Right kidney (tissue), 9 donors: ENCODE measurements around the gene SNRPB2.

Experiments used
- DNase-seq: peaks from one replicate; pipeline ENCODE4 v3.0.0-alpha.2; 2016
- long read RNA-seq, 8 donors: transcript quantifications; one replicate each; lab custom pipeline, GENCODE V29; 2026

The SNRPB2 gene
- long read RNA-seq, donor 1, transcript SNRPB2-203 (3 exons, 540 nt) = minor isoform, 5 of 221 reads
- long read RNA-seq, donor 1, transcript SNRPB2-201 (7 exons, 2,452 nt) = minor isoform, 32 of 221 reads
- long read RNA-seq, donor 1, transcript SNRPB2-202 (7 exons, 1,588 nt) = major isoform, 45 of 221 reads
- long read RNA-seq, donor 1, partial matches to known transcripts = 139 of 221 reads
- long read RNA-seq, donor 1, other reads (novel, unspliced or antisense) = 0 of 221 reads
- long read RNA-seq, donor 2, transcript SNRPB2-201 (7 exons, 2,452 nt) = major isoform, 11 of 91 reads
- long read RNA-seq, donor 2, transcript SNRPB2-202 (7 exons, 1,588 nt) = minor isoform, 10 of 91 reads
- long read RNA-seq, donor 2, partial matches to known transcripts = 68 of 91 reads
- long read RNA-seq, donor 2, other reads (novel, unspliced or antisense) = 0 of 91 reads
- long read RNA-seq, donor 3, transcript SNRPB2-201 (7 exons, 2,452 nt) = major isoform, 13 of 55 reads
- long read RNA-seq, donor 3, transcript SNRPB2-202 (7 exons, 1,588 nt) = minor isoform, 6 of 55 reads
- long read RNA-seq, donor 3, partial matches to known transcripts = 33 of 55 reads
- long read RNA-seq, donor 3, other reads (novel, unspliced or antisense) = 0 of 55 reads
- long read RNA-seq, donor 4, transcript SNRPB2-202 (7 exons, 1,588 nt) = major isoform, 27 of 133 reads
- long read RNA-seq, donor 4, transcript SNRPB2-201 (7 exons, 2,452 nt) = minor isoform, 14 of 133 reads
- long read RNA-seq, donor 4, partial matches to known transcripts = 88 of 133 reads
- long read RNA-seq, donor 4, other reads (novel, unspliced or antisense) = 0 of 133 reads
- long read RNA-seq, donor 5, transcript SNRPB2-202 (7 exons, 1,588 nt) = minor isoform, 27 of 129 reads
- long read RNA-seq, donor 5, transcript SNRPB2-201 (7 exons, 2,452 nt) = major isoform, 33 of 129 reads
- long read RNA-seq, donor 5, transcript SNRPB2-203 (3 exons, 540 nt) = minor isoform, 5 of 129 reads
- long read RNA-seq, donor 5, partial matches to known transcripts = 64 of 129 reads
- long read RNA-seq, donor 5, other reads (novel, unspliced or antisense) = 0 of 129 reads
- long read RNA-seq, donor 6, transcript SNRPB2-201 (7 exons, 2,452 nt) = minor isoform, 9 of 105 reads
- long read RNA-seq, donor 6, transcript SNRPB2-203 (3 exons, 540 nt) = minor isoform, 5 of 105 reads
- long read RNA-seq, donor 6, transcript SNRPB2-202 (7 exons, 1,588 nt) = major isoform, 10 of 105 reads
- long read RNA-seq, donor 6, partial matches to known transcripts = 81 of 105 reads
- long read RNA-seq, donor 6, other reads (novel, unspliced or antisense) = 0 of 105 reads
- long read RNA-seq, donor 7, transcript SNRPB2-203 (3 exons, 540 nt) = minor isoform, 8 of 205 reads
- long read RNA-seq, donor 7, transcript SNRPB2-201 (7 exons, 2,452 nt) = major isoform, 27 of 205 reads
- long read RNA-seq, donor 7, transcript SNRPB2-202 (7 exons, 1,588 nt) = minor isoform, 26 of 205 reads
- long read RNA-seq, donor 7, partial matches to known transcripts = 144 of 205 reads
- long read RNA-seq, donor 7, other reads (novel, unspliced or antisense) = 0 of 205 reads
- long read RNA-seq, donor 8, transcript SNRPB2-203 (3 exons, 540 nt) = minor isoform, 5 of 106 reads
- long read RNA-seq, donor 8, transcript SNRPB2-202 (7 exons, 1,588 nt) = minor isoform, 17 of 106 reads
- long read RNA-seq, donor 8, transcript SNRPB2-201 (7 exons, 2,452 nt) = major isoform, 24 of 106 reads
- long read RNA-seq, donor 8, partial matches to known transcripts = 60 of 106 reads
- long read RNA-seq, donor 8, other reads (novel, unspliced or antisense) = 0 of 106 reads

- DNase-seq = peak; percentile 83
These were observed at the start of gene SNRPB2 for GRCh38 chr20:16729565-16730460. SNRPB2 (plus strand) TSS chr20:16730026; CDS start chr20:16731703, 1,677 bp downstream.

- DNase-seq = no peak
These were observed 45.4 kb upstream of the SNRPB2 start for GRCh38 chr20:16684416-16684815.

- no peak for DNase-seq
These were observed 39.9 kb upstream of the SNRPB2 start for GRCh38 chr20:16689906-16690305.

- DNase-seq = no peak
These were observed 38.4 kb upstream of the SNRPB2 start for GRCh38 chr20:16691381-16691780.

- no peak for DNase-seq
These were observed 37.8 kb upstream of the SNRPB2 start for GRCh38 chr20:16692009-16692408.

- no peak for DNase-seq
These were observed 37.4 kb upstream of the SNRPB2 start for GRCh38 chr20:16692442-16692841.

GRCh38 chr20:16693278-16693677 lies 36.5 kb upstream of the SNRPB2 start:
- DNase-seq = no peak

- DNase-seq = no peak
These were observed 35.7 kb upstream of the SNRPB2 start for GRCh38 chr20:16694161-16694560.

GRCh38 chr20:16695628-16696027 lies 34.2 kb upstream of the SNRPB2 start:
- no peak for DNase-seq

- DNase-seq = no peak
These were observed 30.5 kb upstream of the SNRPB2 start for GRCh38 chr20:16699293-16699692.

- no peak for DNase-seq
These were observed 28.5 kb upstream of the SNRPB2 start for GRCh38 chr20:16701296-16701695.

- DNase-seq = no peak
These were observed 26.3 kb upstream of the SNRPB2 start for GRCh38 chr20:16703570-16703969.

GRCh38 chr20:16707674-16708073 lies 22.2 kb upstream of the SNRPB2 start:
- DNase-seq = no peak

GRCh38 chr20:16708602-16709001 lies 21.2 kb upstream of the SNRPB2 start:
- no peak for DNase-seq

GRCh38 chr20:16709017-16709416 lies 20.8 kb upstream of the SNRPB2 start:
- DNase-seq = no peak

- DNase-seq = no peak
These were observed 19.0 kb upstream of the SNRPB2 start for GRCh38 chr20:16710781-16711180.

- DNase-seq = no peak
These were observed 18.1 kb upstream of the SNRPB2 start for GRCh38 chr20:16711661-16712258.

GRCh38 chr20:16712511-16712947 lies 17.3 kb upstream of the SNRPB2 start:
- no peak for DNase-seq

GRCh38 chr20:16713066-16713465 lies 16.8 kb upstream of the SNRPB2 start:
- no peak for DNase-seq

- no peak for DNase-seq
These were observed 15.6 kb upstream of the SNRPB2 start for GRCh38 chr20:16714242-16714641.
